HEK293 (cell line): ENCODE data around the gene HSPH1.

ENCODE experiments used
- YY1 ChIP-seq: fragments of 450-650 bp; formaldehyde crosslinking; IDR thresholded peaks from 2 replicates; pipeline ENCODE4 v1.5.1; 2018; ENCODE audit warnings: missing biosample characterization, missing genetic modification characterization
- ZNF184 ChIP-seq: fragments of 450-650 bp; IDR thresholded peaks from 2 replicates; pipeline ENCODE4 v1.5.1; 2018; ENCODE audit warnings: missing biosample characterization, mild to moderate bottlenecking, missing genetic modification characterization

DNA sequence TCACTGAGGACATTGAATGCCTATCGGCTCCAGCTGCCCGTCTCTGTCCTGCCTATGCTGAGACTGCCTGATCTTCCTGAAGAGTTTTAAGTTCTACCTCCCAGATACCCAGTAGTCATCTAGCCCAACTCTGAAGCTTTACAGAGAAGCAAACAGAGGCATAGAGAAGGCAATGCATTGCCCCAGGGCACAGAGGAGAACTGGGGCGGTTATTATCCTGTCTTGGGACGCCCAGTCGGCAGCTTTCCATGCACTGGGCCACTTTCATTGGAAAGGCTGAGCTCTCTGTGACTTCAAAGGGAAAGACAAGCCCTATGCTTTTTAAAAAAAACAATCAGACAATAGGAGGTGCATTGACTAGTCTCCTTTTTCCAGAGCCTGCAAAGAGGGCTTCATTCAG is 71.6 kb downstream of the HSPH1 start:
- no peak for TF ChIP-seq ZNF184
- TF ChIP-seq YY1 (tag by site-specific recombination): no peak
